ENCODE data around the gene STX11.
"Not testable (repeated sequence)": the region's sequence is repeated elsewhere in the genome, so short reads cannot be mapped to it uniquely, and the experiment has no call there.

The STX11 gene

GRCh38 chr6:144149894-144150709, at the start of gene STX11:
Gene STX11 (plus strand): TSS chr6:144150517. CDS start chr6:144186628, 36,111 bp downstream.
- no peak for DNase-seq

DNA sequence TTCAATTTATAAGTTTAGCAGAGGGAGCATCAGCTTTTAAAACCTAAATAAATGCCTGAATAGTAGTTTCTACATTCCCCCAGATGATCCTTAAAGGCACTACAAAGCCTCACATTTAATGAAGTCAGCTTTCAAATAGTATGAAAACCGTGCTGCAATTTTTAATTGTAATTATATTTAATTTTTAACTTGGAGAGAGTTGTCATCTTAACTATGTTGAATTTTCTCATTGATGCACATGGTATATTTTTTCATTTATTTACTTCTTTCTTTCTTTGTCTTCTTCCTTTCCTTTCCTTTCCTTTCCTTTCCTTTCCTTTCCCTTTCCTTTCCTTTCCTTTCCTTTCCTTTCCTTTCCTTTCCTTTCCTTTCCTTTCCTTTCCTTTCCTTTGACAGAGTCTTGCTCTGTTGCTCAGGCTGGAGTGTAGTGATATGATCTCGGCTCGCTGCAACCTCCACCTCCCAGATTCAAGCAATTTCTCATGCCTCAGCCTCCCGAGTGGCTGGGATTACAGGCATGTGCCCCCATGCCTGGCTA, 47.2 kb upstream of the STX11 start:
- DNase-seq: no peak

GRCh38 chr6:144104488-144104887, 45.8 kb upstream of the STX11 start:
- DNase-seq: no peak

GRCh38 chr6:144104898-144105487, 45.3 kb upstream of the STX11 start:
- DNase-seq: peak; percentile 4

GRCh38 chr6:144106206-144106605, 44.1 kb upstream of the STX11 start:
- DNase-seq: no peak

DNA sequence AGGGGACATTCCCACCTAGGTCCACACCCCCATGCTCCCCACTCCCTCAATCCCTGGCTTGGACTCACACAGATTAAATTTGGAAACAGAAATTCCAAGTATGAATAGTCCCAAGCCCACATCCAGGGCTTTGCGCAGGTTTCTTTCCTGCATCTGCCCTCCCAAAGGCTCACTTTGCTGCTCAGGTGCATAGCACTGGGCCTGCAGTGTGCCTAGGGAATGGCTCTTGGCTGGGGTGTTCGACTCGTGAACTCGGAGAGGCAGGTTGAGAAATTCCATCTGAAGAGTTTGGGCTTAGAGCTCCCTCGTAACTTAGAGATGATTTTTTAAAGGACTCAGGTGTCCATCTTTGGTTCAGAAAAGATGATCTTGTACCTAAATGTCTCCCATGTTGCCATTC, 40.1 kb upstream of the STX11 start:
- DNase-seq: no peak

DNA sequence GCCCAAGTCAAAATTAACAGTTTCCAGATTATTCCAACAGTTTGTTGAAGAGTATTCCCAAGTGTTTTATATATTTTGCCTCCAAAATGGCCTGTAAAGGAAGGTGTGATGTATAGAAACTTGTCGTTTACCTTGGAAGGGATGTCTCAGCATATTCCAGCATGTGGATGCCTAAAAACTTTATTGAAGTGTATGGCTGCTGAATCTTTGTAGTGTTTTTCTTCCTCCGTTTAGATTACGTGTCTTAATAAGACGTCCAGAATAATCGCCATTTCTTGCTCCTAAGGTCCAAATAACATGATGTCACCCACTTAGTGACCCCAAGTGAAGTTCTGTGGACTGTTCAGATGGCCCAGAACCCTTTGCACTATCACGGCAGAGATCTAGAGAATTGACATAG, 37.0 kb upstream of the STX11 start:
- no peak for DNase-seq

GRCh38 chr6:144115219-144115618, 35.1 kb upstream of the STX11 start:
- DNase-seq: no peak

DNA sequence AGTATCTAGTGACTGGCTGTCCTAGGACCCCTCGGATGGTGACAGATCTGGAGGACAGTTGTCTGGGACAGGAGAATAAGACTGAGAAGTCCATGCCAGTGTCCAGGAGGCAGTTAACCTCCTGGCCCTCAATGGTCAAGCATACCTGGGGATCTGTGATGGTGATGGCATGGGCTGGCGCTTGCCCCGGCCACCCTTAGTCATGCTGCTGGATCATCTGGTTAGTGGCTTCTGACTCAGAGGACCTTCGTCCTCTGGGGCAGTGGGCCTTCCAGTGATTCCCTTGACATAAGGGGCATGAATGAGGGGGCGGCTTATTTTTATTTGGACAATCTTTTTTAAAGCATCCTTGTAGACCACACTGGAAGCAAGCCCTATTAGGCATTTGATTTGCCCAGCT, 30.9 kb upstream of the STX11 start:
- no peak for DNase-seq

DNA sequence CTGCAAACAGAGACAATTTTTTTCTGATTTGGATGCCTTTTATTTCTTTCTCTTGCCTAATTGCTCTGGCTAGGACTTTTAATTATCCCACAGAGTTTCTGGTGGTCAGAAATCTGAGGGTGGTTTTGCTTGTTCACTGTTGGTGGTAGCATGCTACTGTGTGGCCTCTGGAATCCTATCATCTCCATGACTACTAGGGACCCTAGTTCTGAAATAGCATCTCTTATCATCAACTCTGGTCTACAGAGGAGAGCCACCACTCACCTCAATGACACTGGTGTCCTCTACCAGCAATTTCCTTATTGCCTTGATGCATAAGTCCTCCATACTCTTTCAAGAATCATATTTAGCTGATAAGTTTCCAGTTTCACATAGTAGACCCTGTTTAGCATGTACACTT, 27.5 kb upstream of the STX11 start:
- no peak for DNase-seq

DNA sequence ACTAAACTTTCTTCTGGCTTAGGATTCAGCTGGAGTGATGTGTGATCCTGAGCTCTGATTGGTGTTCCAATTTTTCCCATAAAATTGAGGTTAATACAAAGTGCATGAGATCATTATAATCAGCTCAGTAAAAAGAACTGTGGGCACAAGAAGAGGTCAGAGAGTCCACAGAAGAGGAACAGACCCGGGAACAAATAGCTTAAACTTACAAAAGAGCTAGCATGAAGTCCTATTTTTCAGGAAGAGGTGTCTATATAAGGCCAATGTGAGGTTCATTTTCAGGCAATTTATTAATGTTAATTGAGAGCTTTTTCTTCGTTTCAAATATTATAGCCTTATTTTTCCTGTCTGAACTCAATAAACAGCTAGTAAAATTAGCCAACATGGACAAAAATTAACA, 26.9 kb upstream of the STX11 start:
- DNase-seq: no peak

DNA sequence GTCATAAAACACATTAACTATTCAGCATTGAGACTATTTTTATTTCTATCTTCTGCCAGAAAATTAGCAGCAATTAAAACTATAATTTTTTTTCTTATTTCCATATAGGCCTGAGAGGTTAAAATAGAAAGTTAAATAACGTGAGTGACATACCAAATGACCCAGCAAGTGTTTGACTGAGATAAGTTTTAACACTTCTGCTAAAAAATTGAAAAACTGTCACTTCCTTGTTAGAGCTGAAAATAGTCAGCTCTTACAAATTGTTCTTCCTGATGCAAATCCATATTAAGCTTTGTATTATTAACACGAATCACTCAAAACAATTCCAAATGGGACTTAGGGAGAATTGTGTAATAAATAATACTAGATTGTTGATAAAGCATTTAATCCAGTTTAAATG, 26.5 kb upstream of the STX11 start:
- no peak for DNase-seq

GRCh38 chr6:144127097-144127496, 23.2 kb upstream of the STX11 start:
- DNase-seq: no peak

DNA sequence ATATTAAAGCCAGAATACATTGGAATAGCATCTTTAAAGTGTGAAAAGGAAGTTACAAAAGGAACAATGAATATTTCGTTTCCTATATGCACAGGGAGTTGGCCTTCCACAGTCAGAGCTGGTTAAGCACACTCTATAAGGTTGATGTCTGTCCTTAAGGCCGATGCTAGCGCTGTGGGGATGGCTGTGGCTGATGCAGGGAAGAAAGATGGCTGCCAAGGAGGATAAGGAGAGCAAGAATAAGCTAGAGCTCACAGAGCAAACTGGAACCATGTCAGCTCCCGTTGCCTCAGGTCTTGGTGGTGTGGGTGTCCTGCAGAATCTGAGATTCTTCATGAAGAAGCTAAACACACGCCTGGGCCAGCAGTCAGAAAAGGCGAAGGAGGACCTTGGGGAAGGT, 20.8 kb upstream of the STX11 start:
- DNase-seq: no peak

DNA sequence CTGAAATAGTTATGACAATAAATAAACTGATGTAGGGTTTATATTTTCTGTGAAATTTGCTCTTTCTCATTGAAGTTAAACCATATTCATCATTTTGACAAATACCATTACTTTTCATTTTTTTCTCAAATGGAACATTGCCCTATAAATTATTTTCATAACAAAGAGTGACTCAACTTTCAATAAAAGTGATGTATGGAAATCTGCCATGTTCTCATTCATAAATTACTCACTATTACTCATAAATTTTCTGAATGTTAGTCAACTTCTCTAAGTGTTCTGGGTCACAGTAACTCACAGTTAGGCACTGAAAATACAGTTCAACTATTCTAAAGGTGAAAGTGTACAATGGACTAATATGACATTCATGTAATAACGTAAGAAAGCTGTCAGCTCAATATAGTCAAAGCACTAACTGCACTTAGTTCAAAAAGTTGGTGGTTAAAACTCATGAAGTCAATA, 19.0 kb upstream of the STX11 start:
- DNase-seq: no peak

GRCh38 chr6:144132167-144132690, 18.1 kb upstream of the STX11 start:
- DNase-seq: not testable (repeated sequence)

GRCh38 chr6:144133225-144133821, 17.0 kb upstream of the STX11 start:
- no peak for DNase-seq

- DNase-seq: no peak
These were observed 16.1 kb upstream of the STX11 start for GRCh38 chr6:144134176-144134575.

DNA sequence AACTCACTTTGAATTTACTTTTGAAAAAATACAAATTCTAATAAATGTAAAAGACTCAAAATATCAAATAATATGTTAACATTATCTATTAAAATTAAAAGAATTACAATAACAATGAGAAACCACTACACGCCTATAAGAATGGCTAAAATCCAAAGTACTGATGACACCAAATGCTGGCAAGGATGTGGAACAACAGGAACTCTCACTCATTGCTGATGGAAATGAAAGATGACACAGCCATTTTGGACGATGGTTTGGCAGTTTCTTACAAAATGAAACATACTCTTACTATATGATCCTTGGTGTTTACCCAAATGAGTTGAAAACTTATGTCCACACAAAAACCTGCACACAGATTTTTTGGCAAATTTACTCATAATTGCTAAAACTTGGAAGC, 15.6 kb upstream of the STX11 start:
- no peak for DNase-seq

- no peak for DNase-seq
These were observed 11.8 kb upstream of the STX11 start for GRCh38 chr6:144138542-144138941.

GRCh38 chr6:144139817-144140216, 10.5 kb upstream of the STX11 start:
- DNase-seq: no peak

- no peak for DNase-seq
These were observed 9.4 kb upstream of the STX11 start for GRCh38 chr6:144140867-144141266.

- no peak for DNase-seq
These were observed 8.8 kb upstream of the STX11 start for GRCh38 chr6:144141470-144141869.

GRCh38 chr6:144143106-144143505, 7.2 kb upstream of the STX11 start:
- DNase-seq: no peak
